ENCODE data around the gene PHKA2. TPM values are rescaled to one million over a fixed set of nuclear protein-coding genes. Genes with fewer than 3 reads are reported as not detected.

PHKA2 gene
- 26.7 TPM for total RNA-seq

GRCh38 chrX:18983666-18984380, at the start of gene PHKA2:
PHKA2 (minus strand) TSS chrX:18984114; CDS start chrX:18983932, 182 bp downstream.

Other genes with a start within 250 kb of the PHKA2 start
- 12.8 TPM for gene ADGRG2, start 138.4 kb upstream of the PHKA2 start, total RNA-seq